HepG2 (cell line): ENCODE results near the gene CYP19A1. TPM values are rescaled to one million over a fixed set of nuclear protein-coding genes. Genes with fewer than 3 reads are reported as not detected.

Source experiments
- GLMP ChIP-seq: sonication (generic); formaldehyde crosslinking; IDR thresholded peaks from 2 replicates; pipeline ENCODE4 v1.9.0; 2021; ENCODE audit warnings: missing genetic modification reagents, mild to moderate bottlenecking, borderline replicate concordance
- HOXA9 ChIP-seq: sonication (generic); formaldehyde crosslinking; IDR thresholded peaks from 2 replicates; pipeline ENCODE4 v1.8.1; 2022; ENCODE audit warnings: missing genetic modification reagents, mild to moderate bottlenecking, moderate library complexity, borderline replicate concordance
- NFIB ChIP-seq: sonication (generic); formaldehyde crosslinking; IDR thresholded peaks from 2 replicates; pipeline ENCODE4 v1.9.0; 2021; ENCODE audit warnings: missing genetic modification reagents, mild to moderate bottlenecking, borderline replicate concordance
- NFYB ChIP-seq: sonication (generic); formaldehyde crosslinking; IDR thresholded peaks from 2 replicates; pipeline ENCODE4 v1.4.0; 2020; ENCODE audit warnings: missing genetic modification reagents
- NR2F2 ChIP-seq: IDR thresholded peaks from 2 replicates; pipeline ENCODE4 v1.6.1; 2012; ENCODE audit warnings: low read depth, inconsistent platforms, borderline replicate concordance
- POLR2A ChIP-seq, 2 experiments: IDR thresholded peaks; 2 replicates each; pipeline ENCODE4 v1.6.1; 2011; ENCODE audit warnings: low read depth in 2 of 2, low read length in 2 of 2, mild to moderate bottlenecking in 1 of 2, moderate library complexity in 1 of 2; ENCODE audit not compliant: insufficient read depth in 1 of 2
- YEATS4 ChIP-seq: sonication (generic); formaldehyde crosslinking; IDR thresholded peaks from 2 replicates; pipeline ENCODE4 v1.4.0; 2020; ENCODE audit warnings: missing genetic modification reagents, borderline replicate concordance
- ZBTB46 ChIP-seq: sonication (generic); formaldehyde crosslinking; IDR thresholded peaks from 2 replicates; pipeline ENCODE4 v1.4.0; 2020; ENCODE audit warnings: mild to moderate bottlenecking, missing genetic modification reagents, borderline replicate concordance
- ZNF264 ChIP-seq: sonication (generic); formaldehyde crosslinking; IDR thresholded peaks from 2 replicates; pipeline ENCODE4 v1.4.0; 2020; ENCODE audit warnings: missing genetic modification reagents
- ZNF296 ChIP-seq: sonication (generic); formaldehyde crosslinking; conservative IDR thresholded peaks from 2 replicates; pipeline ENCODE4 v1.5.0; 2020; ENCODE audit warnings: mild to moderate bottlenecking, missing genetic modification reagents
- ZNF407 ChIP-seq: sonication (generic); formaldehyde crosslinking; IDR thresholded peaks from one replicate; pipeline ENCODE4 v1.5.1; 2020; ENCODE audit warnings: mild to moderate bottlenecking, missing genetic modification reagents; ENCODE audit errors: not compliant biosample characterization
- ZNF674 ChIP-seq: sonication (generic); formaldehyde crosslinking; IDR thresholded peaks from 2 replicates; pipeline ENCODE4 v1.5.0; 2020; ENCODE audit warnings: low read depth, mild to moderate bottlenecking, missing genetic modification reagents
- ZNF7 ChIP-seq: IDR thresholded peaks from 2 replicates; pipeline ENCODE4 v1.6.1; 2016; ENCODE audit warnings: missing biosample characterization, missing genetic modification reagents
- polyA plus RNA-seq, 8 experiments: library from polyadenylated mRNA; depleted of rRNA in 3 of 8; stranded (reverse) in 7 of 8; unstranded in 1 of 8; fragments of >200 nt; fragmentation: Illumina TruSeq in 4 of 8; extraction: Trizol in 4 of 8; gene quantifications; 2 replicates each; pipeline versions ENCODE4 v1.2.1 to v1.2.3, GENCODE V29; 2011 to 2016; ENCODE audit warnings: low read depth in 4 of 8, missing spikeins in 1 of 8, mixed read lengths in 1 of 8; ENCODE audit not compliant: insufficient read depth in 1 of 8
- total RNA-seq, 5 experiments: library from RNA; depleted of rRNA; stranded (reverse); fragments of >200 nt; fragmentation: Illumina TruSeq; extraction: Trizol; gene quantifications; 2 replicates each; pipeline ENCODE4 v1.2.3, GENCODE V29; 2016; ENCODE audit warnings: low read depth in 1 of 5

The CYP19A1 gene
- total and polyA plus RNA-seq, 2 of the 13 experiments (the other 11 are each of a cell fraction or from before 2014, with no cell fraction given) = 10.9 to 23.0 TPM

GRCh38 chr15:51311510-51311909 is 26.9 kb downstream of the CYP19A1 start (continued):
- TF ChIP-seq ZNF407 (CRISPR knock-in tag) (no peak), ZNF296 (CRISPR knock-in tag) (no peak), ZNF264 (CRISPR knock-in tag) (no peak), ZNF674 (CRISPR knock-in tag) (no peak), POLR2A (IDR thresholded peaks at IDR 0.05; ENCODE audit: insufficient read depth in 1 of 2, low read depth in 2 of 2, low read length in 2 of 2) (peak in 1 of 2 experiments; percentile 32; a peak in 1 of 4 replicates), ZBTB46 (CRISPR knock-in tag) (no peak), HOXA9 (CRISPR knock-in tag) (no peak), YEATS4 (CRISPR knock-in tag) (no peak), GLMP (CRISPR knock-in tag) (no peak), NFYB (CRISPR knock-in tag) (no peak), NR2F2 (0 out of 2 replicates have a peak, but pooled peaks have one; percentile 14), ZNF7 (CRISPR knock-in tag) (no peak), NFIB (CRISPR knock-in tag) (no peak)
